Measurements from ENCODE around the gene SOX21.

SOX21 gene

GRCh38 chr13:94713561-94714182 lies 1.3 kb upstream of the SOX21 start:
- H3K27me3 ChIP-seq (ENCODE audit: insufficient read depth, insufficient read length) = peaks cover 50% of the 10 kb centered on the region
- H3K4me3 ChIP-seq (ENCODE audit: insufficient read length, low read depth) = peak overlapping the region; percentile 82
- H3K4me1 ChIP-seq (ENCODE audit: insufficient read depth, insufficient read length) = peaks cover 2% of the 10 kb centered on the region
- H3K9me3 ChIP-seq (ENCODE audit: insufficient read depth, low read length) = no peaks in the 10 kb centered on the region
- H3K36me3 ChIP-seq (ENCODE audit: insufficient read depth, insufficient read length, low read length) = no peaks in the 10 kb centered on the region
- DNase-seq (ENCODE audit: low read depth, low spot score) = no peak
- peak overlapping the region; percentile 87 for H3K9ac ChIP-seq (ENCODE audit: insufficient read length, low read depth)
- TF ChIP-seq ZNF274 (IDR thresholded peaks at IDR 0.05; ENCODE audit: low read depth, low read length) = no peak
- no peak for TF ChIP-seq YY1 (IDR thresholded peaks at IDR 0.05; ENCODE audit: insufficient read depth, insufficient read length)
- TF ChIP-seq SUZ12 (IDR thresholded peaks at IDR 0.05; ENCODE audit: extremely low read depth, insufficient read depth, insufficient read length) = no peak

GRCh38 chr13:94712812-94713560 lies 641 bp upstream of the SOX21 start:
- Histone ChIP-seq H3K36me3 (ENCODE audit: insufficient read depth, insufficient read length, low read length) (no peaks in the 10 kb centered on the region), H3K9me3 (ENCODE audit: insufficient read depth, low read length) (no peaks in the 10 kb centered on the region), H3K9ac (ENCODE audit: insufficient read length, low read depth) (peak overlapping the region; percentile 94), H3K4me3 (ENCODE audit: insufficient read length, low read depth) (peak overlapping the region; percentile 82), H3K27me3 (ENCODE audit: insufficient read depth, insufficient read length) (peaks cover 57% of the 10 kb centered on the region), H3K4me1 (ENCODE audit: insufficient read depth, insufficient read length) (peaks cover 2% of the 10 kb centered on the region)
- TF ChIP-seq SUZ12 (IDR thresholded peaks at IDR 0.05; ENCODE audit: extremely low read depth, insufficient read depth, insufficient read length) (no peak), YY1 (IDR thresholded peaks at IDR 0.05; ENCODE audit: insufficient read depth, insufficient read length) (no peak), ZNF274 (IDR thresholded peaks at IDR 0.05; ENCODE audit: low read depth, low read length) (no peak)
- no peak for DNase-seq (ENCODE audit: low read depth, low spot score)

GRCh38 chr13:94711561-94712286 lies 621 bp downstream of the SOX21 start:
- Histone ChIP-seq H3K36me3 (ENCODE audit: insufficient read depth, insufficient read length, low read length) (no peaks in the 10 kb centered on the region), H3K4me3 (ENCODE audit: insufficient read length, low read depth) (peak overlapping the region; percentile 82), H3K27me3 (ENCODE audit: insufficient read depth, insufficient read length) (peaks cover 64% of the 10 kb centered on the region), H3K4me1 (ENCODE audit: insufficient read depth, insufficient read length) (no peaks in the 10 kb centered on the region), H3K9me3 (ENCODE audit: insufficient read depth, low read length) (no peaks in the 10 kb centered on the region), H3K9ac (ENCODE audit: insufficient read length, low read depth) (peak overlapping the region; percentile 94)
- DNase-seq (ENCODE audit: low read depth, low spot score) = no peak
- TF ChIP-seq ZNF274 (IDR thresholded peaks at IDR 0.05; ENCODE audit: low read depth, low read length) = no peak
- no peak for TF ChIP-seq YY1 (IDR thresholded peaks at IDR 0.05; ENCODE audit: insufficient read depth, insufficient read length)
- TF ChIP-seq SUZ12 (IDR thresholded peaks at IDR 0.05; ENCODE audit: extremely low read depth, insufficient read depth, insufficient read length) = no peak

GRCh38 chr13:94710881-94711560 lies 1.3 kb downstream of the SOX21 start:
- no peak for TF ChIP-seq ZNF274 (IDR thresholded peaks at IDR 0.05; ENCODE audit: low read depth, low read length)
- no peak for TF ChIP-seq SUZ12 (IDR thresholded peaks at IDR 0.05; ENCODE audit: extremely low read depth, insufficient read depth, insufficient read length)
- TF ChIP-seq YY1 (IDR thresholded peaks at IDR 0.05; ENCODE audit: insufficient read depth, insufficient read length) = no peak
- H3K9me3 ChIP-seq (ENCODE audit: insufficient read depth, low read length) = no peaks in the 10 kb centered on the region
- peak overlapping the region; percentile 82 for H3K4me3 ChIP-seq (ENCODE audit: insufficient read length, low read depth)
- peak overlapping the region; percentile 94 for H3K9ac ChIP-seq (ENCODE audit: insufficient read length, low read depth)
- H3K27me3 ChIP-seq (ENCODE audit: insufficient read depth, insufficient read length) = peaks cover 71% of the 10 kb centered on the region
- no peaks in the 10 kb centered on the region for H3K36me3 ChIP-seq (ENCODE audit: insufficient read depth, insufficient read length, low read length)
- DNase-seq (ENCODE audit: low read depth, low spot score) = no peak
- H3K4me1 ChIP-seq (ENCODE audit: insufficient read depth, insufficient read length) = no peaks in the 10 kb centered on the region

GRCh38 chr13:94710065-94710781 lies 2.1 kb downstream of the SOX21 start:
- TF ChIP-seq ZNF274 (IDR thresholded peaks at IDR 0.05; ENCODE audit: low read depth, low read length) (no peak), SUZ12 (IDR thresholded peaks at IDR 0.05; ENCODE audit: extremely low read depth, insufficient read depth, insufficient read length) (no peak), YY1 (IDR thresholded peaks at IDR 0.05; ENCODE audit: insufficient read depth, insufficient read length) (no peak)
- no peaks in the 10 kb centered on the region for H3K4me1 ChIP-seq (ENCODE audit: insufficient read depth, insufficient read length)
- no peaks in the 10 kb centered on the region for H3K36me3 ChIP-seq (ENCODE audit: insufficient read depth, insufficient read length, low read length)
- peaks cover 72% of the 10 kb centered on the region for H3K27me3 ChIP-seq (ENCODE audit: insufficient read depth, insufficient read length)
- H3K9ac ChIP-seq (ENCODE audit: insufficient read length, low read depth) = peak overlapping the region; percentile 90
- H3K9me3 ChIP-seq (ENCODE audit: insufficient read depth, low read length) = no peaks in the 10 kb centered on the region
- no peak for DNase-seq (ENCODE audit: low read depth, low spot score)
- peak overlapping the region; percentile 72 for H3K4me3 ChIP-seq (ENCODE audit: insufficient read length, low read depth)

GRCh38 chr13:94709001-94709834 lies 3.1 kb downstream of the SOX21 start:
- H3K4me3 ChIP-seq (ENCODE audit: insufficient read length, low read depth) = peak overlapping the region; percentile 72
- H3K27me3 ChIP-seq (ENCODE audit: insufficient read depth, insufficient read length) = peaks cover 66% of the 10 kb centered on the region
- H3K9ac ChIP-seq (ENCODE audit: insufficient read length, low read depth) = peak overlapping the region; percentile 59
- no peaks in the 10 kb centered on the region for H3K9me3 ChIP-seq (ENCODE audit: insufficient read depth, low read length)
- H3K4me1 ChIP-seq (ENCODE audit: insufficient read depth, insufficient read length) = no peaks in the 10 kb centered on the region
- H3K36me3 ChIP-seq (ENCODE audit: insufficient read depth, insufficient read length, low read length) = no peaks in the 10 kb centered on the region
- no peak for DNase-seq (ENCODE audit: low read depth, low spot score)
- TF ChIP-seq YY1 (IDR thresholded peaks at IDR 0.05; ENCODE audit: insufficient read depth, insufficient read length) (no peak), SUZ12 (IDR thresholded peaks at IDR 0.05; ENCODE audit: extremely low read depth, insufficient read depth, insufficient read length) (no peak), ZNF274 (IDR thresholded peaks at IDR 0.05; ENCODE audit: low read depth, low read length) (no peak)
